Measurements from ENCODE around the gene COPB2. TPM values are rescaled to one million over a fixed set of nuclear protein-coding genes. Genes with fewer than 3 reads are reported as not detected.

The COPB2 gene
- total and polyA plus RNA-seq, 10 donors = 21.4 to 101 (median 88.0) TPM

- H3K9me3 ChIP-seq = no peaks in the 10 kb centered on the region
- H3K27me3 ChIP-seq (replicated peaks in 1 of 7) = no peaks in the 10 kb centered on the region
- H3K27ac ChIP-seq = no peak overlapping the region
- DNase-seq = no peak
- H3K4me3 ChIP-seq = no peak overlapping the region
- 66 to 88% (median 80%) methylated on average over 3 of the region's 3 CpGs for WGBS, 5 donors
- H3K4me1 ChIP-seq = no peaks in the 10 kb centered on the region
- no peak for TF ChIP-seq POLR2A (IDR thresholded peaks at IDR 0.05)
- peaks cover 0 to 100% (median 99%) of the 10 kb centered on the region in 6 donors for H3K36me3 ChIP-seq
- intact Hi-C loops (cut with DNase I; ENCODE audit: low total_unique reads) = no loop called here
Measured at GRCh38 chr3:139358841-139359562, 30.4 kb downstream of the COPB2 start.

- no peak overlapping the region for H3K4me3 ChIP-seq
- 63 to 86% (median 70%) methylated on average over 4 of the region's 4 CpGs for WGBS, 5 donors
- TF ChIP-seq CTCF (IDR thresholded peaks at IDR 0.05 in 8 of 11, conservative IDR thresholded peaks at IDR 0.05 in 3 of 11) (no peak), POLR2A (IDR thresholded peaks at IDR 0.05) (no peak), POLR2AphosphoS5 (IDR thresholded peaks at IDR 0.05) (no peak)
- peaks cover 0 to 100% (median 100%) of the 10 kb centered on the region in 6 donors for H3K36me3 ChIP-seq
- DNase-seq = no peak
- no peaks in the 10 kb centered on the region for H3K4me1 ChIP-seq
- H3K27ac ChIP-seq = no peak overlapping the region
- no peaks in the 10 kb centered on the region for H3K9me3 ChIP-seq
- intact Hi-C loops (cut with DNase I; ENCODE audit: low total_unique reads) = no loop called here
- H3K27me3 ChIP-seq (replicated peaks in 1 of 7) = no peaks in the 10 kb centered on the region
Measured at GRCh38 chr3:139357899-139358298, 31.5 kb downstream of the COPB2 start.

GRCh38 chr3:139355891-139356290, 33.6 kb downstream of the COPB2 start:
- WGBS, 5 donors = 14 to 28% (median 20%) methylated on average over 1 of the region's 1 CpG
- Histone ChIP-seq H3K4me1 (no peaks in the 10 kb centered on the region), H3K36me3 (peaks cover 2 to 100% (median 99%) of the 10 kb centered on the region in 6 donors), H3K9me3 (no peaks in the 10 kb centered on the region), H3K27ac (no peak overlapping the region), H3K4me3 (no peak overlapping the region), H3K27me3 (replicated peaks in 1 of 7) (no peaks in the 10 kb centered on the region)
- DNase-seq = no peak
- TF ChIP-seq CTCF (IDR thresholded peaks at IDR 0.05 in 8 of 11, conservative IDR thresholded peaks at IDR 0.05 in 3 of 11) = no peak
- TF ChIP-seq POLR2AphosphoS5 (IDR thresholded peaks at IDR 0.05) = peak in 1 of 3 donors; percentile 11
- intact Hi-C loops (cut with DNase I; ENCODE audit: low total_unique reads) = no loop called here

- Histone ChIP-seq H3K9me3 (no peaks in the 10 kb centered on the region), H3K4me3 (no peak overlapping the region), H3K27me3 (replicated peaks in 1 of 7) (no peaks in the 10 kb centered on the region), H3K4me1 (no peaks in the 10 kb centered on the region), H3K27ac (no peak overlapping the region), H3K36me3 (peaks cover 2 to 100% (median 99%) of the 10 kb centered on the region in 6 donors)
- WGBS, 5 donors = 74 to 90% (median 80%) methylated on average over 4 of the region's 4 CpGs
- TF ChIP-seq POLR2AphosphoS5 (IDR thresholded peaks at IDR 0.05) = no peak
- TF ChIP-seq POLR2A (IDR thresholded peaks at IDR 0.05) = no peak
- no peak for TF ChIP-seq CTCF (IDR thresholded peaks at IDR 0.05 in 8 of 11, conservative IDR thresholded peaks at IDR 0.05 in 3 of 11)
- no peak for DNase-seq
- intact Hi-C loops (cut with DNase I; ENCODE audit: low total_unique reads) = no loop called here
Measured at GRCh38 chr3:139355476-139355875, 34.0 kb downstream of the COPB2 start.
